WTC11 (cell line): Measurements from ENCODE around the gene OXSR1. TPM values are rescaled to one million over a fixed set of nuclear protein-coding genes. Genes with fewer than 3 reads are reported as not detected.

Source experiments
- ATAC-seq: fragments of 200-7000 bp; cut with Tn5 transposase; 2 replicates; pipeline ENCODE4 v1.10.0; 2021; ENCODE audit warnings: mild to moderate bottlenecking, moderate library complexity
- CTCF ChIA-PET: fragments of 300-600 bp; sonication (Branson Sonifier 250); formaldehyde crosslinking; loops from one replicate; lab custom pipeline; 2021; ENCODE audit warnings: antibody characterized with exemption; lab: Charles Lee
- POLR2A ChIA-PET: fragments of 350-600 bp; sonication (Branson Sonifier 250); formaldehyde crosslinking; loops from one replicate; lab custom pipeline; 2021; ENCODE audit warnings: antibody characterized with exemption; lab: Charles Lee
- DNase-seq: peaks from one replicate; pipeline ENCODE4 v3.0.0; 2021; ENCODE audit warnings: low spot score
- H3K27ac Mint-ChIP-seq: 2 replicates; pipeline ENCODE4 v1.8.0; 2021; ENCODE audit warnings: mixed read lengths
- H3K27me3 Mint-ChIP-seq: 2 replicates; pipeline ENCODE4 v1.8.0; 2021; ENCODE audit warnings: low read depth, mild to moderate bottlenecking, moderate library complexity, mixed read lengths
- H3K36me3 Mint-ChIP-seq: 2 replicates; pipeline ENCODE4 v1.8.0; 2021; ENCODE audit warnings: mixed read lengths
- H3K4me1 Mint-ChIP-seq: 2 replicates; pipeline ENCODE4 v1.8.0; 2022; ENCODE audit warnings: mixed read lengths
- H3K4me3 Mint-ChIP-seq: 2 replicates; pipeline ENCODE4 v1.8.0; 2021; ENCODE audit warnings: mild to moderate bottlenecking, moderate library complexity, mixed read lengths
- H3K9me3 Mint-ChIP-seq: 2 replicates; pipeline ENCODE4 v1.8.0; 2021; ENCODE audit warnings: mixed read lengths
- ATF3 ChIP-seq: sonication (generic); formaldehyde crosslinking; conservative IDR thresholded peaks from 2 replicates; pipeline ENCODE4 v1.8.1; 2022; ENCODE audit warnings: mild to moderate bottlenecking, missing genetic modification reagents
- CBFB ChIP-seq: sonication (generic); formaldehyde crosslinking; IDR thresholded peaks from 2 replicates; pipeline ENCODE4 v1.8.1; 2022; ENCODE audit warnings: mild to moderate bottlenecking, low read depth, missing genetic modification reagents
- CTCF ChIP-seq: fragments of 200-600 bp; IDR thresholded peaks from 2 replicates; pipeline ENCODE4 v1.8.0; 2022; ENCODE audit warnings: antibody characterized with exemption
- E2F5 ChIP-seq: sonication (generic); formaldehyde crosslinking; IDR thresholded peaks from 2 replicates; pipeline ENCODE4 v1.8.1; 2022; ENCODE audit warnings: mild to moderate bottlenecking, moderate library complexity, missing genetic modification reagents
- JAZF1 ChIP-seq: fragments of 250-450 bp; sonication (Bioruptor Pico); IDR thresholded peaks from 2 replicates; pipeline ENCODE4 v1.9.0; 2021; ENCODE audit warnings: moderate library complexity, mild to moderate bottlenecking, inconsistent platforms
- KAT7 ChIP-seq: sonication (generic); formaldehyde crosslinking; IDR thresholded peaks from 2 replicates; pipeline ENCODE4 v1.8.1; 2023; ENCODE audit warnings: missing genetic modification reagents, mild to moderate bottlenecking, borderline replicate concordance
- MYBL2 ChIP-seq: sonication (generic); formaldehyde crosslinking; IDR thresholded peaks from 2 replicates; pipeline ENCODE4 v1.8.1; 2023; ENCODE audit warnings: mild to moderate bottlenecking, moderate library complexity, missing genetic modification reagents
- NFE2L1 ChIP-seq: sonication (generic); formaldehyde crosslinking; IDR thresholded peaks from 2 replicates; pipeline ENCODE4 v1.8.1; 2023; ENCODE audit warnings: missing genetic modification reagents
- NFYB ChIP-seq: sonication (generic); formaldehyde crosslinking; conservative IDR thresholded peaks from 2 replicates; pipeline ENCODE4 v1.8.0; 2022; ENCODE audit warnings: low read depth, missing genetic modification reagents
- NR3C1 ChIP-seq: sonication (generic); formaldehyde crosslinking; conservative IDR thresholded peaks from 2 replicates; pipeline ENCODE4 v1.8.1; 2023; ENCODE audit warnings: low read depth, mild to moderate bottlenecking, missing genetic modification reagents
- PRRX2 ChIP-seq: fragments of 250-450 bp; sonication (Bioruptor Pico); IDR thresholded peaks from 2 replicates; pipeline ENCODE4 v1.8.0; 2021; ENCODE audit warnings: mild to moderate bottlenecking
- RORB ChIP-seq: fragments of 250-450 bp; sonication (Bioruptor Pico); IDR thresholded peaks from 2 replicates; pipeline ENCODE4 v1.9.0; 2021; ENCODE audit warnings: mild to moderate bottlenecking
- SMAD3 ChIP-seq: sonication (generic); formaldehyde crosslinking; IDR thresholded peaks from 2 replicates; pipeline ENCODE4 v1.8.0; 2022; ENCODE audit warnings: missing genetic modification reagents, mild to moderate bottlenecking, borderline replicate concordance
- SOX15 ChIP-seq: fragments of 250-450 bp; sonication (Bioruptor Pico); IDR thresholded peaks from 2 replicates; pipeline ENCODE4 v1.9.0; 2021; ENCODE audit warnings: mild to moderate bottlenecking
- TEAD1 ChIP-seq: sonication (generic); formaldehyde crosslinking; IDR thresholded peaks from 2 replicates; pipeline ENCODE4 v1.8.0; 2022; ENCODE audit warnings: mild to moderate bottlenecking, missing genetic modification reagents
- ZBTB43 ChIP-seq: sonication (generic); formaldehyde crosslinking; IDR thresholded peaks from 2 replicates; pipeline ENCODE4 v1.8.1; 2023; ENCODE audit warnings: mild to moderate bottlenecking, missing genetic modification reagents
- ZMAT4 ChIP-seq: fragments of 250-450 bp; sonication (Bioruptor Pico); IDR thresholded peaks from 2 replicates; pipeline ENCODE4 v1.9.0; 2021; ENCODE audit warnings: mild to moderate bottlenecking
- ZNF121 ChIP-seq: sonication (generic); formaldehyde crosslinking; IDR thresholded peaks from 2 replicates; pipeline ENCODE4 v1.8.0; 2023; ENCODE audit warnings: missing genetic modification reagents
- ZNF532 ChIP-seq: fragments of 250-450 bp; sonication (Bioruptor Pico); IDR thresholded peaks from 2 replicates; pipeline ENCODE4 v1.9.0; 2021; ENCODE audit warnings: mild to moderate bottlenecking, borderline replicate concordance
- total RNA-seq: library from RNA; stranded (reverse); gene quantifications from 3 replicates; pipeline ENCODE4 v1.2.3, GENCODE V29; 2021
- TF ChIP-seq, protein P1 (sequence below): sonication (generic); formaldehyde crosslinking; IDR thresholded peaks from 2 replicates; pipeline ENCODE4 v1.8.1; 2023; ENCODE audit warnings: mild to moderate bottlenecking, missing genetic modification reagents, moderate library complexity
- TF ChIP-seq, protein P2 (sequence below): sonication (generic); formaldehyde crosslinking; IDR thresholded peaks from 2 replicates; pipeline ENCODE4 v1.8.1; 2023; ENCODE audit warnings: mild to moderate bottlenecking, missing genetic modification reagents, moderate library complexity
- TF ChIP-seq, protein P3 (sequence below): fragments of 250-450 bp; sonication (Bioruptor Pico); IDR thresholded peaks from 2 replicates; pipeline ENCODE4 v1.9.0; 2021; ENCODE audit warnings: mild to moderate bottlenecking

The OXSR1 gene
- total RNA-seq, 1 experiment from 2014 or later = 50.6 TPM

GRCh38 chr3:38224357-38224756 is 59.0 kb downstream of the OXSR1 start:
- no peak for TF ChIP-seq ZBTB43 (CRISPR knock-in tag)
- TF ChIP-seq, protein P1, sequence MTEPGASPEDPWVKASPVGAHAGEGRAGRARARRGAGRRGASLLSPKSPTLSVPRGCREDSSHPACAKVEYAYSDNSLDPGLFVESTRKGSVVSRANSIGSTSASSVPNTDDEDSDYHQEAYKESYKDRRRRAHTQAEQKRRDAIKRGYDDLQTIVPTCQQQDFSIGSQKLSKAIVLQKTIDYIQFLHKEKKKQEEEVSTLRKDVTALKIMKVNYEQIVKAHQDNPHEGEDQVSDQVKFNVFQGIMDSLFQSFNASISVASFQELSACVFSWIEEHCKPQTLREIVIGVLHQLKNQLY (CRISPR knock-in tag) = no peak
- no peak for TF ChIP-seq CTCF
- no peak for TF ChIP-seq NR3C1 (CRISPR knock-in tag)
- TF ChIP-seq, protein P2, sequence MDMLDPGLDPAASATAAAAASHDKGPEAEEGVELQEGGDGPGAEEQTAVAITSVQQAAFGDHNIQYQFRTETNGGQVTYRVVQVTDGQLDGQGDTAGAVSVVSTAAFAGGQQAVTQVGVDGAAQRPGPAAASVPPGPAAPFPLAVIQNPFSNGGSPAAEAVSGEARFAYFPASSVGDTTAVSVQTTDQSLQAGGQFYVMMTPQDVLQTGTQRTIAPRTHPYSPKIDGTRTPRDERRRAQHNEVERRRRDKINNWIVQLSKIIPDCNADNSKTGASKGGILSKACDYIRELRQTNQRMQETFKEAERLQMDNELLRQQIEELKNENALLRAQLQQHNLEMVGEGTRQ = no peak
- TF ChIP-seq RORB (CRISPR knock-in tag) = no peak
- TF ChIP-seq E2F5 (CRISPR knock-in tag) = no peak
- no peak for TF ChIP-seq SMAD3
- no peak for TF ChIP-seq ZNF121 (CRISPR knock-in tag)
- TF ChIP-seq CBFB = no peak
- TF ChIP-seq MYBL2 (CRISPR knock-in tag) = no peak
- TF ChIP-seq, protein P3, sequence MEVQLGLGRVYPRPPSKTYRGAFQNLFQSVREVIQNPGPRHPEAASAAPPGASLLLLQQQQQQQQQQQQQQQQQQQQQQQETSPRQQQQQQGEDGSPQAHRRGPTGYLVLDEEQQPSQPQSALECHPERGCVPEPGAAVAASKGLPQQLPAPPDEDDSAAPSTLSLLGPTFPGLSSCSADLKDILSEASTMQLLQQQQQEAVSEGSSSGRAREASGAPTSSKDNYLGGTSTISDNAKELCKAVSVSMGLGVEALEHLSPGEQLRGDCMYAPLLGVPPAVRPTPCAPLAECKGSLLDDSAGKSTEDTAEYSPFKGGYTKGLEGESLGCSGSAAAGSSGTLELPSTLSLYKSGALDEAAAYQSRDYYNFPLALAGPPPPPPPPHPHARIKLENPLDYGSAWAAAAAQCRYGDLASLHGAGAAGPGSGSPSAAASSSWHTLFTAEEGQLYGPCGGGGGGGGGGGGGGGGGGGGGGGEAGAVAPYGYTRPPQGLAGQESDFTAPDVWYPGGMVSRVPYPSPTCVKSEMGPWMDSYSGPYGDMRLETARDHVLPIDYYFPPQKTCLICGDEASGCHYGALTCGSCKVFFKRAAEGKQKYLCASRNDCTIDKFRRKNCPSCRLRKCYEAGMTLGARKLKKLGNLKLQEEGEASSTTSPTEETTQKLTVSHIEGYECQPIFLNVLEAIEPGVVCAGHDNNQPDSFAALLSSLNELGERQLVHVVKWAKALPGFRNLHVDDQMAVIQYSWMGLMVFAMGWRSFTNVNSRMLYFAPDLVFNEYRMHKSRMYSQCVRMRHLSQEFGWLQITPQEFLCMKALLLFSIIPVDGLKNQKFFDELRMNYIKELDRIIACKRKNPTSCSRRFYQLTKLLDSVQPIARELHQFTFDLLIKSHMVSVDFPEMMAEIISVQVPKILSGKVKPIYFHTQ = no peak
- no peak for TF ChIP-seq KAT7
- no peak for TF ChIP-seq SOX15
- TF ChIP-seq PRRX2 (CRISPR knock-in tag) = no peak
- no peak for TF ChIP-seq ZMAT4
- TF ChIP-seq, all 79 proteins: peak for 0
- DNase-seq (no peak), ATAC-seq (no peak)
- ChIA-PET CTCF (no interaction called here), POLR2A (no interaction called here)
- Mint-ChIP-seq H3K4me3 (no peak overlapping the region), H3K36me3 (peaks cover 23% of the 10 kb centered on the region), H3K27ac (no peak overlapping the region), H3K27me3 (no peaks in the 10 kb centered on the region), H3K4me1 (no peaks in the 10 kb centered on the region), H3K9me3 (no peaks in the 10 kb centered on the region)

DNA sequence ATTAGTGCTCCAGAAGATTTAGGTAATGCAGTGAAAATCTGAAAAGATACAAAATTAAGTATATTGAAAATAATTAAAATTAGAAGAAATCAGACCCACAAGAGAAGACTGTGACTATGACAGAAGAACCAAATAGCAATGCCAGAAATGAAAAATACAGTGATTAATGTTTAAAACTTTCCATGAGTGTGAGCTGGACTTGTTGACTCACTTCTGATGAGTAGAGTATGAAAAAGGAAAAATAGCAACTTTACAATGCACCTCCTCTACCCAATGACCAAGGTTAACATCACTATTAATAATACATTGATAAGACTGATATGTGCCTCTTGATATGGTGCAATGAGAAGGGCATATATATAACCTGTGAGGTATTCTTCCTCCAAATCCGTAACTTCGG is 60.9 kb downstream of the OXSR1 start:
- DNase-seq (no peak), ATAC-seq (no peak)
- Mint-ChIP-seq H3K9me3 (no peaks in the 10 kb centered on the region), H3K4me1 (no peaks in the 10 kb centered on the region), H3K27me3 (no peaks in the 10 kb centered on the region), H3K36me3 (peaks cover 31% of the 10 kb centered on the region), H3K4me3 (no peak overlapping the region), H3K27ac (no peak overlapping the region)
- POLR2A ChIA-PET = no interaction called here
- CTCF ChIA-PET = no interaction called here
- TF ChIP-seq ZBTB43 (CRISPR knock-in tag) (no peak), TEAD1 (no peak), NFE2L1 (CRISPR knock-in tag) (no peak), ZNF532 (CRISPR knock-in tag) (no peak), ATF3 (no peak), JAZF1 (CRISPR knock-in tag) (no peak), NFYB (CRISPR knock-in tag) (no peak)
